H1 (cell line): Measurements from ENCODE around the gene FANCI. TPM values are rescaled to one million over a fixed set of nuclear protein-coding genes. Genes with fewer than 3 reads are reported as not detected.

Experiments
- CTCF ChIA-PET: fragments of 300-600 bp; sonication (Branson Sonifier 250); formaldehyde crosslinking; loops from one replicate; lab custom pipeline; 2021; ENCODE audit not compliant: partially characterized antibody; lab: Charles Lee
- POLR2A ChIA-PET: fragments of 300-600 bp; sonication (Branson Sonifier 250); formaldehyde crosslinking; loops from one replicate; lab custom pipeline; 2021; ENCODE audit warnings: inconsistent platforms; ENCODE audit not compliant: partially characterized antibody; lab: Charles Lee
- DNase-seq, 2 experiments: peaks; one replicate each; pipeline versions ENCODE4 v3.0.0 to v3.0.0-alpha.2; 2010 to 2022; ENCODE audit warnings: low spot score in 2 of 2, low read depth in 1 of 2, mixed read lengths in 1 of 2
- FAIRE-seq: peaks from 2 replicates; lab custom pipeline; 2011; peaks lifted over from hg19 to GRCh38; lab: Jason Lieb, UNC
- H2AFZ ChIP-seq: 2 replicates; pipeline ENCODE4 v1.8.1; 2012; ENCODE audit warnings: low read length, inconsistent platforms
- H2AK5ac ChIP-seq: 2 replicates; pipeline ENCODE4 v1.6.1; 2013; ENCODE audit warnings: low read depth, low read length
- H2BK120ac ChIP-seq: replicated peaks from 2 replicates; pipeline ENCODE3; 2013; ENCODE audit warnings: low read depth, low read length, inconsistent platforms
- H2BK12ac ChIP-seq: 2 replicates; pipeline ENCODE4 v1.6.1; 2013; ENCODE audit warnings: low read depth, low read length
- H2BK15ac ChIP-seq: 2 replicates; pipeline ENCODE4 v1.6.1; 2013; ENCODE audit warnings: low read length
- H2BK20ac ChIP-seq: 2 replicates; pipeline ENCODE4 v1.6.1; 2013; ENCODE audit warnings: low read length
- H2BK5ac ChIP-seq: 2 replicates; pipeline ENCODE4 v1.6.1; 2013; ENCODE audit warnings: low read depth, low read length
- H3K14ac ChIP-seq: 2 replicates; pipeline ENCODE4 v1.6.1; 2013; ENCODE audit warnings: inconsistent platforms; ENCODE audit not compliant: insufficient read length
- H3K18ac ChIP-seq: 2 replicates; pipeline ENCODE4 v1.6.1; 2013; ENCODE audit warnings: low read length; ENCODE audit errors: extremely low read depth
- H3K23ac ChIP-seq: 2 replicates; pipeline ENCODE4 v1.6.1; 2013; ENCODE audit warnings: inconsistent platforms; ENCODE audit not compliant: insufficient read length
- H3K23me2 ChIP-seq: 2 replicates; pipeline ENCODE4 v1.6.1; 2013; ENCODE audit warnings: low read depth, low read length
- H3K27ac ChIP-seq: 2 replicates; pipeline ENCODE4 v1.6.1; 2011; ENCODE audit warnings: low read depth, low read length, inconsistent platforms
- H3K27me3 ChIP-seq, 4 experiments: replicated peaks in 1 of 4; 1 replicate in 1 of 4; 2 replicates in 3 of 4; pipeline versions ENCODE4 v1.6.1 to v1.8.1; 2011 to 2013; ENCODE audit warnings: low read length in 3 of 4, mild to moderate bottlenecking in 3 of 4, inconsistent platforms in 2 of 4, mixed read lengths in 2 of 4, moderate library complexity in 1 of 4; ENCODE audit not compliant: control insufficient read depth in 3 of 4, insufficient read depth in 3 of 4; ENCODE audit errors: extremely low read depth in 1 of 4
- H3K36me3 ChIP-seq, 4 experiments: 2 replicates each; pipeline versions ENCODE4 v1.6.1 to v1.8.1; 2011 to 2013; ENCODE audit warnings: mild to moderate bottlenecking in 4 of 4, low read length in 3 of 4, moderate library complexity in 2 of 4, control low read depth in 1 of 4, inconsistent platforms in 1 of 4; ENCODE audit not compliant: insufficient read depth in 4 of 4, control insufficient read depth in 2 of 4
- H3K4ac ChIP-seq: replicated peaks from 2 replicates; pipeline ENCODE3; 2013; ENCODE audit warnings: low read length, low read depth, mixed read lengths, inconsistent platforms; ENCODE audit not compliant: insufficient read length
- H3K4me1 ChIP-seq, 4 experiments: replicated peaks in 1 of 4; 1 replicate in 1 of 4; 2 replicates in 3 of 4; pipeline versions ENCODE4 v1.6.1 to v1.8.1; 2011 to 2013; ENCODE audit warnings: low read length in 3 of 4, inconsistent platforms in 2 of 4, mixed read lengths in 1 of 4; ENCODE audit not compliant: insufficient read depth in 4 of 4, control insufficient read depth in 3 of 4
- H3K4me2 ChIP-seq, 2 experiments: 2 replicates each; pipeline versions ENCODE4 v1.6.1 to v1.8.1; 2011 to 2013; ENCODE audit warnings: low read depth in 2 of 2, low read length in 2 of 2, control low read depth in 1 of 2, inconsistent platforms in 1 of 2, mild to moderate bottlenecking in 1 of 2; ENCODE audit not compliant: insufficient read depth in 1 of 2
- H3K4me3 ChIP-seq, 4 experiments: fragments of 200-600, 300-600 bp in 1 of 4; sonication (generic), shearing (Covaris generic), sonication (Bioruptor Twin) in 1 of 4; 2 replicates each; pipeline versions ENCODE4 v1.5.1 to v1.8.1; 2011 to 2016; ENCODE audit warnings: low read length in 4 of 4, low read depth in 3 of 4, control low read depth in 2 of 4, inconsistent platforms in 2 of 4, mild to moderate bottlenecking in 2 of 4, mixed read lengths in 1 of 4, moderate library complexity in 1 of 4; ENCODE audit not compliant: insufficient read depth in 2 of 4; ENCODE audit errors: extremely low read depth in 1 of 4
- H3K56ac ChIP-seq: replicated peaks from 2 replicates; pipeline ENCODE3; 2013; ENCODE audit warnings: low read depth, mild to moderate bottlenecking, mixed read lengths, low read length, inconsistent platforms; ENCODE audit not compliant: insufficient read length
- H3K79me1 ChIP-seq: 2 replicates; pipeline ENCODE4 v1.6.1; 2013; ENCODE audit warnings: low read depth, low read length, control low read depth
- H3K79me2 ChIP-seq, 2 experiments: 2 replicates each; pipeline versions ENCODE4 v1.6.1 to v1.8.1; 2012 to 2013; ENCODE audit warnings: low read length in 2 of 2, mild to moderate bottlenecking in 2 of 2, inconsistent platforms in 1 of 2; ENCODE audit not compliant: insufficient read depth in 2 of 2, control insufficient read depth in 1 of 2
- H3K9ac ChIP-seq, 4 experiments: replicated peaks in 1 of 4; 1 replicate in 1 of 4; 2 replicates in 3 of 4; pipeline versions ENCODE4 v1.6.1 to v1.8.1; 2011 to 2013; ENCODE audit warnings: low read depth in 3 of 4, low read length in 3 of 4, control low read depth in 2 of 4, mild to moderate bottlenecking in 2 of 4, moderate library complexity in 2 of 4, inconsistent platforms in 1 of 4; ENCODE audit errors: extremely low read depth in 1 of 4
- H3K9me3 ChIP-seq, 2 experiments: 2 replicates each; pipeline versions ENCODE4 v1.6.1 to v1.8.1; 2012 to 2013; ENCODE audit warnings: mild to moderate bottlenecking in 2 of 2, moderate library complexity in 2 of 2, control low read depth in 1 of 2, inconsistent platforms in 1 of 2, low read depth in 1 of 2, low read length in 1 of 2, mixed read lengths in 1 of 2; ENCODE audit not compliant: insufficient read depth in 2 of 2
- H4K20me1 ChIP-seq, 2 experiments: replicated peaks in 1 of 2; 2 replicates each; pipeline versions ENCODE3 to v1.8.1; 2011 to 2013; ENCODE audit warnings: inconsistent platforms in 2 of 2, low read length in 2 of 2, mild to moderate bottlenecking in 1 of 2; ENCODE audit not compliant: insufficient read depth in 2 of 2, control insufficient read depth in 1 of 2
- H4K5ac ChIP-seq: 2 replicates; pipeline ENCODE4 v1.6.1; 2013; ENCODE audit warnings: low read length, low read depth, mixed read lengths, inconsistent platforms; ENCODE audit not compliant: insufficient read length
- H4K8ac ChIP-seq: 2 replicates; pipeline ENCODE4 v1.8.0; 2013; ENCODE audit warnings: mild to moderate bottlenecking, moderate library complexity, low read length, inconsistent platforms; ENCODE audit not compliant: insufficient read depth; ENCODE audit errors: extremely low read depth
- H4K91ac ChIP-seq: replicated peaks from 2 replicates; pipeline ENCODE3; 2013; ENCODE audit warnings: low read length, mixed read lengths, inconsistent platforms; ENCODE audit not compliant: insufficient read length
- CHD1 ChIP-seq: IDR thresholded peaks from 2 replicates; pipeline ENCODE4 v1.6.1; 2012; ENCODE audit warnings: low read depth, low read length, improper control_type of control experiment
- EGR1 ChIP-seq: IDR thresholded peaks from 2 replicates; pipeline ENCODE4 v1.6.1; 2011; ENCODE audit warnings: low read depth, low read length, borderline replicate concordance
- GABPA ChIP-seq: IDR thresholded peaks from 2 replicates; pipeline ENCODE4 v1.6.1; 2011; ENCODE audit warnings: mild to moderate bottlenecking, low read length, moderate library complexity, borderline replicate concordance; ENCODE audit not compliant: insufficient read depth
- KDM5A ChIP-seq: fragments of 200-600 bp; IDR thresholded peaks from 2 replicates; pipeline ENCODE4 v1.7.1; 2012; ENCODE audit warnings: mild to moderate bottlenecking, low read length, inconsistent platforms, mixed read lengths
- RXRA ChIP-seq: IDR thresholded peaks from 2 replicates; pipeline ENCODE4 v1.6.1; 2011; ENCODE audit warnings: low read depth, mild to moderate bottlenecking, low read length, moderate library complexity; ENCODE audit not compliant: insufficient read depth
- SIN3A ChIP-seq, 2 experiments: IDR thresholded peaks in 1 of 2; conservative IDR thresholded peaks in 1 of 2; 2 replicates each; pipeline ENCODE4 v1.6.1; 2011 to 2012; ENCODE audit warnings: low read length in 2 of 2, improper control_type of control experiment in 1 of 2, low read depth in 1 of 2, mild to moderate bottlenecking in 1 of 2
- TAF7 ChIP-seq: optimal IDR thresholded peaks from 2 replicates; pipeline ENCODE3; 2011; ENCODE audit warnings: low read depth, mild to moderate bottlenecking, inconsistent platforms, low read length, moderate library complexity, borderline replicate concordance
- WGBS, 2 experiments: shearing (Covaris generic) in 1 of 2; methylation state at CpG; one replicate each; pipeline versions ENCODE4 v1.1.6 to v1.1.7; 2013 to 2015; ENCODE audit warnings: low lambda C conversion rate in 2 of 2, mixed read lengths in 2 of 2, inconsistent platforms in 1 of 2, low coverage in 1 of 2, missing lambda C conversion rate in 1 of 2; ENCODE audit not compliant: insufficient replicate concordance in 2 of 2, insufficient coverage in 1 of 2, insufficient read length in 1 of 2; ENCODE audit errors: extremely low coverage in 1 of 2, missing lambda C conversion rate in 1 of 2; 5-methylcytosine and 5-hydroxymethylcytosine counted together
- polyA plus RNA-seq, 7 experiments: library from polyadenylated mRNA; depleted of rRNA in 3 of 7; stranded (reverse) in 5 of 7; unstranded in 2 of 7; fragments of >200 nt in 5 of 7; fragments of 200-250 nt in 2 of 7; gene quantifications; 1 replicate in 5 of 7; 2 replicates in 1 of 7; 4 replicates in 1 of 7; pipeline versions ENCODE4 v1.2.1 to v1.2.3, GENCODE V29; 2011 to 2013; ENCODE audit warnings: missing spikeins in 2 of 7, mixed read lengths in 2 of 7
- total RNA-seq: library from RNA; stranded (reverse); fragmentation: NEBNext Ultra II Directional; extraction: Animal tissue kit (Norgen Biotek cat#: 25700); gene quantifications from 2 replicates; pipeline ENCODE4 v1.2.1, GENCODE V29; 2021
- TF ChIP-seq, protein P1 (sequence below), 3 experiments: IDR thresholded peaks; 1 replicate in 2 of 3; 2 replicates in 1 of 3; pipeline versions ENCODE4 v1.5.1 to v1.6.1; 2011; ENCODE audit warnings: low read length in 3 of 3, mild to moderate bottlenecking in 3 of 3, inconsistent platforms in 2 of 3, low read depth in 1 of 3, moderate library complexity in 1 of 3; ENCODE audit not compliant: insufficient read depth in 1 of 3; ENCODE audit errors: control extremely low read depth in 1 of 3

Gene FANCI
- total and polyA plus RNA-seq, 2 of the 8 experiments (the other 6 are each of a cell fraction or from before 2014, with no cell fraction given) = 37.8 to 115 TPM

DNA sequence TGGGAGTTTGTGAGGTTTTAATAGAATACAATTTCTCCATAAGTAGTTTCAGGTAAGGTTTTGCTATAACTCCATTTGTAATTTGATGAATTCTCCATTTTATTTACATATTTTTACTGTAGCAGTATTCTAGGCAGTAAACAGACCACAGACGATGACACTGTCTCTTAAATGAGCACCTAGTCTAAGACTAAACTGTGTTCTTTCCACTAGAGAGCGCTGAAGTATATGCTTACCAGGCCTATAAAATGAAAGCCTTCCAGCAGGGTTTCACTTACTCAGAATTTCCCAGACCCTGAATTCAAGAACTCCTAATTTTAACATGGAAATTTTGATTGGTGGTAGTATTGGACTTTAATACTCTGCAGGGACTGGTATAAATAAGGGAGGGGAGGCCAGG, 49.2 kb downstream of the FANCI start:
- Histone ChIP-seq H2BK5ac (no peak overlapping the region), H4K20me1 (no peaks in the 10 kb centered on the region), H2BK15ac (no peak overlapping the region), H2AFZ (no peak overlapping the region), H2AK5ac (no peak overlapping the region), H3K56ac (no peak overlapping the region), H2BK12ac (no peak overlapping the region), H3K27ac (no peak overlapping the region), H4K5ac (no peak overlapping the region), H3K9me3 (peaks cover 0 to 6% of the 10 kb centered on the region in 2 experiments; a peak in 1 of 4 replicates), H3K23me2 (no peaks in the 10 kb centered on the region), H3K23ac (no peak overlapping the region), H3K4me3 (no peak overlapping the region), H3K4ac (no peak overlapping the region), H4K8ac (no peak overlapping the region), H3K79me1 (no peaks in the 10 kb centered on the region), H3K79me2 (no peaks in the 10 kb centered on the region), H2BK120ac (no peak overlapping the region), H3K36me3 (peaks cover 26 to 73% (median 48%) of the 10 kb centered on the region in 4 experiments), H3K4me1 (no peaks in the 10 kb centered on the region), H3K9ac (no peak overlapping the region), H4K91ac (no peak overlapping the region), H3K14ac (no peak overlapping the region), H2BK20ac (no peak overlapping the region), H3K27me3 (no peaks in the 10 kb centered on the region), H3K4me2 (no peak overlapping the region), H3K18ac (no peak overlapping the region)
- CTCF ChIA-PET = no interaction called here
- DNase-seq (no peak), FAIRE-seq (no peak)
- TF ChIP-seq SIN3A (conservative IDR thresholded peaks at IDR 0.05 in 1 of 2, IDR thresholded peaks at IDR 0.05 in 1 of 2; ENCODE audit: low read depth in 1 of 2, low read length in 2 of 2) (no peak), EGR1 (no peak), RXRA (no peak), GABPA (no peak), KDM5A (no peak), TAF7 (no peak), CHD1 (no peak)
- TF ChIP-seq, protein P1, sequence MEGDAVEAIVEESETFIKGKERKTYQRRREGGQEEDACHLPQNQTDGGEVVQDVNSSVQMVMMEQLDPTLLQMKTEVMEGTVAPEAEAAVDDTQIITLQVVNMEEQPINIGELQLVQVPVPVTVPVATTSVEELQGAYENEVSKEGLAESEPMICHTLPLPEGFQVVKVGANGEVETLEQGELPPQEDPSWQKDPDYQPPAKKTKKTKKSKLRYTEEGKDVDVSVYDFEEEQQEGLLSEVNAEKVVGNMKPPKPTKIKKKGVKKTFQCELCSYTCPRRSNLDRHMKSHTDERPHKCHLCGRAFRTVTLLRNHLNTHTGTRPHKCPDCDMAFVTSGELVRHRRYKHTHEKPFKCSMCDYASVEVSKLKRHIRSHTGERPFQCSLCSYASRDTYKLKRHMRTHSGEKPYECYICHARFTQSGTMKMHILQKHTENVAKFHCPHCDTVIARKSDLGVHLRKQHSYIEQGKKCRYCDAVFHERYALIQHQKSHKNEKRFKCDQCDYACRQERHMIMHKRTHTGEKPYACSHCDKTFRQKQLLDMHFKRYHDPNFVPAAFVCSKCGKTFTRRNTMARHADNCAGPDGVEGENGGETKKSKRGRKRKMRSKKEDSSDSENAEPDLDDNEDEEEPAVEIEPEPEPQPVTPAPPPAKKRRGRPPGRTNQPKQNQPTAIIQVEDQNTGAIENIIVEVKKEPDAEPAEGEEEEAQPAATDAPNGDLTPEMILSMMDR (IDR thresholded peaks at IDR 0.05; ENCODE audit: control extremely low read depth in 1 of 3, insufficient read depth in 1 of 3, low read depth in 1 of 3, low read length in 3 of 3) = peak in 1 of 3 experiments; percentile 2; a peak in 1 of 4 replicates
- POLR2A ChIA-PET = interaction anchor here (1.3 kb wide), 1 partner anchor 10 kb away, joined by 3 read pairs; no protein-coding TSS in a partner anchor
- 95% methylated on average over 2 of the region's 2 CpGs; no CpG with 5 or more reads in 1 of the 2 experiments for WGBS, 2 experiments
